A673 (cell line): ENCODE measurements around the gene SLC28A1.

ENCODE experiments used
- CTCF ChIP-seq: fragments of 300-800, 200-600 bp; sonication (generic); conservative IDR thresholded peaks from 2 replicates; pipeline ENCODE4 v1.5.1; 2017; ENCODE audit warnings: low read depth, mild to moderate bottlenecking, antibody characterized with exemption, low read length, moderate library complexity, mixed read lengths
- EZH2 ChIP-seq: fragments of 200-600 bp; sonication (generic); IDR thresholded peaks from 2 replicates; pipeline ENCODE4 v1.6.1; 2017; ENCODE audit warnings: borderline replicate concordance, low read depth, mild to moderate bottlenecking, mixed read lengths, antibody characterized with exemption, low read length; ENCODE audit not compliant: poor library complexity, severe bottlenecking

GRCh38 chr15:84889313-84889990, 5.0 kb downstream of the SLC28A1 start:
- TF ChIP-seq CTCF (no peak), EZH2 (no peak)
